GM12878 (cell line): ENCODE measurements around the gene STYXL1. TPM values are rescaled to one million over a fixed set of nuclear protein-coding genes. Genes with fewer than 3 reads are reported as not detected.

Experiments used
- ATAC-seq: fragments of 200-7000 bp; cut with Tn5 transposase; 3 replicates; pipeline ENCODE4 v1.9.1; 2020; ENCODE audit warnings: mild to moderate bottlenecking, moderate library complexity
- BruUV-seq: library from RNA; stranded (reverse); fragments of 400-500 nt; replicated peaks from 2 replicates; lab custom pipeline; 2021; lab: Mats Ljungman, UMichigan
- CTCF ChIA-PET: fragments of 300-600 bp; sonication (Branson Sonifier 250); formaldehyde crosslinking; extraction: SDS; loops from one replicate; lab custom pipeline; 2021; ENCODE audit warnings: inconsistent platforms; lab: Yijun Ruan, JAX
- POLR2A ChIA-PET: fragments of 350-600 bp; formaldehyde crosslinking; extraction: SDS; loops from one replicate; lab custom pipeline; 2021; ENCODE audit warnings: inconsistent platforms; lab: Charles Lee
- RAD21 ChIA-PET: fragments of 300-600 bp; sonication (Branson Sonifier 250); formaldehyde crosslinking; loops from one replicate; lab custom pipeline; 2023; ENCODE audit warnings: antibody characterized with exemption; ENCODE audit not compliant: unreplicated experiment; lab: Charles Lee
- SMC1A ChIA-PET: fragments of 300-600 bp; sonication (Branson Sonifier 250); formaldehyde crosslinking; loops from one replicate; lab custom pipeline; 2023; ENCODE audit not compliant: unreplicated experiment, uncharacterized antibody; lab: Charles Lee
- DNase-seq: peaks from one replicate; pipeline ENCODE4 v3.0.0-alpha.2; 2011; ENCODE audit warnings: low read depth, low spot score
- FAIRE-seq: peaks from 3 replicates; lab custom pipeline; 2011; peaks lifted over from hg19 to GRCh38; lab: Jason Lieb, UNC
- H2AFZ ChIP-seq: 2 replicates; pipeline ENCODE4 v1.6.0; 2011; ENCODE audit warnings: low read depth, low read length, control low read depth; ENCODE audit not compliant: control insufficient read depth
- H3K27ac ChIP-seq: 2 replicates; pipeline ENCODE4 v1.5.1; 2011; ENCODE audit warnings: control low read depth; ENCODE audit not compliant: control insufficient read depth, insufficient read depth
- H3K27me3 ChIP-seq, 2 experiments: replicated peaks in 1 of 2; 2 replicates each; pipeline versions ENCODE4 v1.6.0 to v1.6.1; 2011; ENCODE audit warnings: low read length in 1 of 2; ENCODE audit not compliant: control insufficient read depth in 2 of 2, insufficient read depth in 2 of 2
- H3K36me3 ChIP-seq, 2 experiments: 2 replicates each; pipeline ENCODE4 v1.5.1; 2011; ENCODE audit warnings: low read length in 1 of 2; ENCODE audit not compliant: control insufficient read depth in 2 of 2, insufficient read depth in 2 of 2
- H3K4me1 ChIP-seq: 2 replicates; pipeline ENCODE4 v1.6.1; 2011; ENCODE audit warnings: mild to moderate bottlenecking, low read length, moderate library complexity, mixed read lengths; ENCODE audit not compliant: control insufficient read depth, insufficient read depth
- H3K4me2 ChIP-seq: 2 replicates; pipeline ENCODE4 v1.6.0; 2011; ENCODE audit warnings: control low read depth; ENCODE audit not compliant: control insufficient read depth, insufficient read depth
- H3K4me3 ChIP-seq: fragments of 200-600 bp; sonication (generic); 2 replicates; pipeline ENCODE4 v1.5.1; 2016
- H3K79me2 ChIP-seq: 2 replicates; pipeline ENCODE4 v1.6.0; 2011; ENCODE audit warnings: low read length; ENCODE audit not compliant: control insufficient read depth, insufficient read depth
- H3K9ac ChIP-seq: 2 replicates; pipeline ENCODE4 v1.8.0; 2011; ENCODE audit warnings: low read length, control low read depth, mixed read lengths; ENCODE audit not compliant: control insufficient read depth, insufficient read depth
- H3K9me3 ChIP-seq: replicated peaks from 3 replicates; pipeline ENCODE4 v1.5.1; 2011; ENCODE audit warnings: mild to moderate bottlenecking, low read length; ENCODE audit not compliant: control insufficient read depth, insufficient read depth
- H4K20me1 ChIP-seq: 2 replicates; pipeline ENCODE4 v1.6.0; 2011; ENCODE audit not compliant: control insufficient read depth, insufficient read depth
- BCL11A ChIP-seq: IDR thresholded peaks from 2 replicates; pipeline ENCODE4 v1.6.1; 2011; ENCODE audit warnings: low read depth, low read length
- EZH2 ChIP-seq: IDR thresholded peaks from 2 replicates; pipeline ENCODE4 v1.6.1; 2012; ENCODE audit warnings: low read depth, mild to moderate bottlenecking, control low read depth, inconsistent platforms, low read length, borderline replicate concordance; ENCODE audit not compliant: control insufficient read depth
- HSF1 ChIP-seq: fragments of 150-350 bp; IDR thresholded peaks from 2 replicates; pipeline ENCODE4 v1.6.1; 2014; ENCODE audit warnings: mild to moderate bottlenecking, low read depth, low read length
- RAD21 ChIP-seq: IDR thresholded peaks from 2 replicates; pipeline ENCODE4 v1.6.1; 2011; ENCODE audit warnings: mild to moderate bottlenecking, low read depth, low read length, moderate library complexity; ENCODE audit not compliant: insufficient read depth
- TCF7 ChIP-seq: IDR thresholded peaks from 2 replicates; pipeline ENCODE4 v1.6.1; 2014; ENCODE audit warnings: antibody characterized with exemption, borderline replicate concordance
- ZNF687 ChIP-seq: fragments of 450-650 bp; IDR thresholded peaks from 2 replicates; pipeline ENCODE4 v1.6.1; 2017; ENCODE audit warnings: mild to moderate bottlenecking, moderate library complexity
- WGBS: methylation state at CpG from one replicate; pipeline ENCODE4 v1.1.6; 2016; ENCODE audit warnings: low lambda C conversion rate; ENCODE audit not compliant: insufficient replicate concordance, insufficient coverage; ENCODE audit errors: missing lambda C conversion rate; 5-methylcytosine and 5-hydroxymethylcytosine counted together
- in situ Hi-C: fragments of 300-500 bp; cut with MboI; formaldehyde crosslinking; loops from 9 replicates; pipeline ENCODE4 v1.14.3; 2018; ENCODE audit warnings: mixed read lengths
- intact Hi-C: fragments of 100-400 bp; cut with micrococcal nuclease; formaldehyde crosslinking; loops from one replicate; pipeline ENCODE4 v1.14.2; 2022; ENCODE audit not compliant: unreplicated experiment
- polyA plus RNA-seq, 11 experiments: library from polyadenylated mRNA; depleted of rRNA in 4 of 11; unstranded in 6 of 11; stranded (reverse) in 5 of 11; fragments of >200 nt; fragmentation: Nextera tagmentation in 4 of 11; fragmentation: Illumina TruSeq in 1 of 11; extraction: Ambion mirVana in 4 of 11; extraction: Trizol in 1 of 11; gene quantifications; 1 replicate in 1 of 11; 2 replicates in 10 of 11; pipeline versions ENCODE4 v1.2.1 to v1.2.3, GENCODE V29; 2011 to 2016; ENCODE audit warnings: inconsistent platforms in 2 of 11, missing spikeins in 2 of 11, low read depth in 1 of 11
- total RNA-seq, 4 experiments: library from RNA; depleted of rRNA in 3 of 4; stranded (reverse); fragments of >200 nt in 3 of 4; fragmentation: Illumina TruSeq in 1 of 4; extraction: Trizol in 1 of 4; gene quantifications; 2 replicates each; pipeline versions ENCODE4 v1.2.1 to v1.2.3, GENCODE V29; 2013 to 2021

Gene STYXL1
- total and polyA plus RNA-seq, 10 of the 15 experiments (the other 5 are each of a cell fraction or from before 2014, with no cell fraction given), result 18.4 to 65.9 (median 40.7) TPM

- Histone ChIP-seq H3K27me3 (no peaks in the 10 kb centered on the region), H3K79me2 (no peaks in the 10 kb centered on the region), H3K27ac (no peak overlapping the region), H3K36me3 (peaks cover 3 to 4% of the 10 kb centered on the region in 2 experiments; a peak in 2 of 4 replicates), H3K4me2 (no peak overlapping the region), H2AFZ (no peak overlapping the region), H3K9ac (no peak overlapping the region), H3K4me3 (no peak overlapping the region), H3K9me3 (no peaks in the 10 kb centered on the region), H4K20me1 (no peaks in the 10 kb centered on the region), H3K4me1 (peaks cover 3% of the 10 kb centered on the region; the same call in 1 of the 2 replicates)
- SMC1A ChIA-PET, result no interaction called here
- TF ChIP-seq EZH2, result no peak
- TF ChIP-seq TCF7, result no peak
- no peak for TF ChIP-seq RAD21
- TF ChIP-seq HSF1, result no peak
- no peak for TF ChIP-seq BCL11A
- no peak for TF ChIP-seq ZNF687
- no peak for ATAC-seq
- 92% methylated on average over 1 of the region's 1 CpG for WGBS
- FAIRE-seq, result no peak
- RAD21 ChIA-PET, result no interaction called here
- intact Hi-C loops, result no loop called here
- POLR2A ChIA-PET, result no interaction called here
- in situ Hi-C loops, result no loop called here
- CTCF ChIA-PET, result no interaction called here
- no TSS peak for BruUV-seq
- no peak for DNase-seq
Measured at GRCh38 chr7:75998038-75998437, 49.8 kb downstream of the STYXL1 start.
